Transverse colon (tissue), 4 donors: ENCODE results near the gene ZFP62.

Experiments used
- POLR2AphosphoS5 ChIP-seq, 3 donors: sonication (generic); formaldehyde crosslinking; IDR thresholded peaks; one replicate each; pipeline ENCODE4 v1.6.1; 2016; ENCODE audit warnings: antibody characterized with exemption in 3 of 3
- TF ChIP-seq, protein P1 (sequence below), 5 experiments: fragments of 200-600 bp in 3 of 5; fragments of 450-650 bp in 2 of 5; sonication (generic) in 3 of 5; IDR thresholded peaks; 1 replicate in 2 of 5; 2 replicates in 3 of 5; pipeline ENCODE4 v1.5.1; 2016 to 2017; ENCODE audit warnings: antibody characterized with exemption in 5 of 5, inconsistent platforms in 3 of 5, mild to moderate bottlenecking in 2 of 5, moderate library complexity in 1 of 5

DNA sequence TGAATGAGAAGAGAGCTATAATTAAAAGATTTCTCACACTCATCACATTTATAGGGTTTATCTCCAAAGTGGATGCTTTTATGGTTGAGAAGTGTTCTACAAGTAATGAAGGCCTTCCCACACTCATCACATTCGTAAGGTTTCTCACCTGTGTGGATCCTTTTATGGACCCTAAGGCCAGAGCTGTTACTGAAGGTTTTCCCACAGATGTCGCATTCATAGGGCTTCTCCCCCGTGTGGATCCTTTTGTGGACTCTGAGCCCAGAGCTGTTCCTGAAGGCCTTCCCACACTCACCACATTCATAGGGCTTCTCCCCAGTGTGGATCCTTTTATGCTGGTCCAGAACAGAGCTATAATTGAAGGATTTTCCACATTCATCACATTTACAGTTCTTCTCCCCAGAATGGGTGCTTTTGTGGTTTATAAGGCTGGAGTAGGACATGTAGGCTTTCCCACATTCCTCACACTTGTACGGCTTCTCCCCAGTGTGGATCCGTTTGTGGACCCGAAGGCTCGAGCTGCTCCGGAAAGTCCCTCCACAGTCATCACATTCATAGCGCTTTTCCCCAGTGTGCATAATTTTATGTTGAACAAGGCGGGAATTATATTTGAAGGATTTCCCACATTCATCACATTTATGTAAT is 10.5 kb downstream of the ZFP62 start:
- TF ChIP-seq, protein P1, sequence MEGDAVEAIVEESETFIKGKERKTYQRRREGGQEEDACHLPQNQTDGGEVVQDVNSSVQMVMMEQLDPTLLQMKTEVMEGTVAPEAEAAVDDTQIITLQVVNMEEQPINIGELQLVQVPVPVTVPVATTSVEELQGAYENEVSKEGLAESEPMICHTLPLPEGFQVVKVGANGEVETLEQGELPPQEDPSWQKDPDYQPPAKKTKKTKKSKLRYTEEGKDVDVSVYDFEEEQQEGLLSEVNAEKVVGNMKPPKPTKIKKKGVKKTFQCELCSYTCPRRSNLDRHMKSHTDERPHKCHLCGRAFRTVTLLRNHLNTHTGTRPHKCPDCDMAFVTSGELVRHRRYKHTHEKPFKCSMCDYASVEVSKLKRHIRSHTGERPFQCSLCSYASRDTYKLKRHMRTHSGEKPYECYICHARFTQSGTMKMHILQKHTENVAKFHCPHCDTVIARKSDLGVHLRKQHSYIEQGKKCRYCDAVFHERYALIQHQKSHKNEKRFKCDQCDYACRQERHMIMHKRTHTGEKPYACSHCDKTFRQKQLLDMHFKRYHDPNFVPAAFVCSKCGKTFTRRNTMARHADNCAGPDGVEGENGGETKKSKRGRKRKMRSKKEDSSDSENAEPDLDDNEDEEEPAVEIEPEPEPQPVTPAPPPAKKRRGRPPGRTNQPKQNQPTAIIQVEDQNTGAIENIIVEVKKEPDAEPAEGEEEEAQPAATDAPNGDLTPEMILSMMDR (IDR thresholded peaks at IDR 0.05): no peak
- no peak for TF ChIP-seq POLR2AphosphoS5 (IDR thresholded peaks at IDR 0.05)
